Nephron progenitor cell (in vitro differentiated cells): Measurements from ENCODE around the gene SBF2.
A peak's percentile ranks its signal among the peaks of the same experiment; 100 is the strongest.

Source experiments
- DNase-seq: peaks from one replicate; pipeline ENCODE4 v3.0.0; 2021
- H3K27ac Mint-ChIP-seq: 2 replicates; pipeline ENCODE4 v1.8.0; 2021; ENCODE audit warnings: mild to moderate bottlenecking, moderate library complexity, mixed read lengths
- H3K27me3 Mint-ChIP-seq: 2 replicates; pipeline ENCODE4 v1.8.0; 2021; ENCODE audit warnings: mild to moderate bottlenecking, low read depth, mixed read lengths; ENCODE audit not compliant: poor library complexity
- H3K36me3 Mint-ChIP-seq: 2 replicates; pipeline ENCODE4 v1.8.0; 2021; ENCODE audit warnings: low read depth, mixed read lengths
- H3K4me1 Mint-ChIP-seq: 2 replicates; pipeline ENCODE4 v1.8.0; 2021; ENCODE audit warnings: mixed read lengths
- H3K4me3 Mint-ChIP-seq: 2 replicates; pipeline ENCODE4 v1.8.0; 2021; ENCODE audit warnings: mild to moderate bottlenecking, moderate library complexity, mixed read lengths
- H3K9me3 Mint-ChIP-seq: 2 replicates; pipeline ENCODE4 v1.8.0; 2021; ENCODE audit warnings: mild to moderate bottlenecking, moderate library complexity, mixed read lengths
- TF ChIP-seq, protein P1 (sequence below): fragments of 200-600 bp; sonication (generic); IDR thresholded peaks from 2 replicates; pipeline ENCODE4 v1.5.0; 2021; ENCODE audit warnings: antibody characterized with exemption

Gene SBF2

GRCh38 chr11:10319702-10320558, 25.9 kb upstream of the SBF2 start:
- Mint-ChIP-seq H3K27me3 (peaks cover 10% of the 10 kb centered on the region), H3K36me3 (no peaks in the 10 kb centered on the region), H3K4me3 (no peak overlapping the region), H3K27ac (no peak overlapping the region), H3K9me3 (no peaks in the 10 kb centered on the region), H3K4me1 (peaks cover 20% of the 10 kb centered on the region)
- DNase-seq, result no peak
- TF ChIP-seq, protein P1, sequence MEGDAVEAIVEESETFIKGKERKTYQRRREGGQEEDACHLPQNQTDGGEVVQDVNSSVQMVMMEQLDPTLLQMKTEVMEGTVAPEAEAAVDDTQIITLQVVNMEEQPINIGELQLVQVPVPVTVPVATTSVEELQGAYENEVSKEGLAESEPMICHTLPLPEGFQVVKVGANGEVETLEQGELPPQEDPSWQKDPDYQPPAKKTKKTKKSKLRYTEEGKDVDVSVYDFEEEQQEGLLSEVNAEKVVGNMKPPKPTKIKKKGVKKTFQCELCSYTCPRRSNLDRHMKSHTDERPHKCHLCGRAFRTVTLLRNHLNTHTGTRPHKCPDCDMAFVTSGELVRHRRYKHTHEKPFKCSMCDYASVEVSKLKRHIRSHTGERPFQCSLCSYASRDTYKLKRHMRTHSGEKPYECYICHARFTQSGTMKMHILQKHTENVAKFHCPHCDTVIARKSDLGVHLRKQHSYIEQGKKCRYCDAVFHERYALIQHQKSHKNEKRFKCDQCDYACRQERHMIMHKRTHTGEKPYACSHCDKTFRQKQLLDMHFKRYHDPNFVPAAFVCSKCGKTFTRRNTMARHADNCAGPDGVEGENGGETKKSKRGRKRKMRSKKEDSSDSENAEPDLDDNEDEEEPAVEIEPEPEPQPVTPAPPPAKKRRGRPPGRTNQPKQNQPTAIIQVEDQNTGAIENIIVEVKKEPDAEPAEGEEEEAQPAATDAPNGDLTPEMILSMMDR, result no peak

- Mint-ChIP-seq H3K9me3 (peaks cover 10% of the 10 kb centered on the region), H3K4me3 (no peak overlapping the region)
- DNase-seq, result no peak
Measured at GRCh38 chr11:10318527-10318802, 24.4 kb upstream of the SBF2 start.

GRCh38 chr11:10317776-10318526, 23.9 kb upstream of the SBF2 start:
- peaks cover 4% of the 10 kb centered on the region for H3K36me3 Mint-ChIP-seq
- H3K4me3 Mint-ChIP-seq, result no peak overlapping the region
- peaks cover 10% of the 10 kb centered on the region for H3K27me3 Mint-ChIP-seq
- H3K9me3 Mint-ChIP-seq, result peaks cover 10% of the 10 kb centered on the region
- DNase-seq, result no peak
- H3K27ac Mint-ChIP-seq, result peak overlapping the region; percentile 70
- TF ChIP-seq, protein P1, result no peak
- H3K4me1 Mint-ChIP-seq, result peaks cover 21% of the 10 kb centered on the region

More at GRCh38 chr11:10318527-10318802, 24.4 kb upstream of the SBF2 start:
- TF ChIP-seq, protein P1, result no peak
- Mint-ChIP-seq H3K36me3 (peaks cover 4% of the 10 kb centered on the region), H3K4me1 (peaks cover 25% of the 10 kb centered on the region), H3K27me3 (peaks cover 10% of the 10 kb centered on the region), H3K27ac (no peak overlapping the region)

DNA sequence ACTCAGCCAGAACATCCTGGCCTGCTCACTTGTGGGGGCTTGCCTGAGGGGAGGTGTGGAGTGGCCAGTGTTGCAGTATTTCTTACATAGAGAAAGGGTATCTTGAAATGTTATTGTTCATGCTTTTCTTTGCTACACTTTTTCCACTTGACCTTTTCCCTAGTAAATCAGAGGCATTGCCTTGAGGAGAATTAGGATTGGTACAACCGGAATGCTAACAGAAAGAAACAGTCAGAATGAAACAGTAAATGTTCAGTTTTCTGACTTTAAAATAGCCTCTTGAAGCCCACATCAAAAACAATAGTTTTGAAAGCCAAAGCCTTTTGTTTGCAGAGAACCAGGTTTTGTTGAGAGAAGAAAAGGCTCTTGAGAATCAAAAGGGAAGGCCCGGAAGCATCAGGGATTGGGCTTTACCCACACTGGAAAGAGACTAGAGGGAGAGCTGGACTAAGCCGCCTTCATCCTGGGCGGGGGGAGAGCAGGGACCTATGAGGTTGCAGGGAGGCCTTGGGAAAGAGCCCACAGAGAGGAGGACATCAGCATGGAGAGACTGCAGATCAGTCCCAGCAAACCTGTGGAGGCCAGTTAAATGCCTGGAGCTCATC, 23.2 kb upstream of the SBF2 start:
- Mint-ChIP-seq H3K27me3 (peaks cover 6% of the 10 kb centered on the region), H3K4me1 (peaks cover 18% of the 10 kb centered on the region), H3K27ac (peak overlapping the region; percentile 70), H3K4me3 (no peak overlapping the region), H3K9me3 (peaks cover 15% of the 10 kb centered on the region), H3K36me3 (peaks cover 4% of the 10 kb centered on the region)
- DNase-seq, result no peak
- TF ChIP-seq, protein P1, result no peak

DNA sequence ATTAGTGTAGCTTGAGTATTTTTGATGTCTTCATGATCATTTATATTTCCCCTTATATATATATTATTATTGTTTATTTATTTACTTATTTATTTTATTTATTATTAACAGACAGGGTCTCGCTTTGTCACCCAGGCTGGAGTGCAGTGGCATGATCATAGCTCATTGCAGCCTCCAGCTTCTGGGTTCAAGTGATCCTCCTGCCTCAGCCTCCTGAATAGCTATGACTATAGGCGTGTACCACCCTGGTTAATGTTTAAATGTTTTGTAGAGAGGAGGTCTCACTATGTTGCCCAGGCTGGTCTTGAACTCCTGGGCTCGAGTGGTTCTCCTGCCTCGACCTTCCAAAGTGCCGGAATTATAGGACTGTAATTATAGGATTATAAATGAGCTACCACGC, 21.1 kb upstream of the SBF2 start:
- peaks cover 4% of the 10 kb centered on the region for H3K36me3 Mint-ChIP-seq
- no peak overlapping the region for H3K27ac Mint-ChIP-seq
- peaks cover 18% of the 10 kb centered on the region for H3K9me3 Mint-ChIP-seq
- TF ChIP-seq, protein P1, result no peak
- H3K27me3 Mint-ChIP-seq, result peaks cover 11% of the 10 kb centered on the region
- DNase-seq, result no peak
- peaks cover 18% of the 10 kb centered on the region for H3K4me1 Mint-ChIP-seq
- no peak overlapping the region for H3K4me3 Mint-ChIP-seq
